Liver (tissue), 9 donors: Measurements from ENCODE around the gene RPS6KC1. TPM values are rescaled to one million over a fixed set of nuclear protein-coding genes. Genes with fewer than 3 reads are reported as not detected.
"Not testable (repeated sequence)": the region's sequence is repeated elsewhere in the genome, so short reads cannot be mapped to it uniquely, and the experiment has no call there.

Source experiments
- DNase-seq: peaks from one replicate; pipeline ENCODE4 v3.0.0-alpha.2; 2017; ENCODE audit warnings: low spot score
- H3K27ac ChIP-seq, 2 donors: one replicate each; pipeline ENCODE4 v1.7.0; 2013; ENCODE audit warnings: inconsistent platforms in 2 of 2, low read length in 2 of 2, control low read depth in 1 of 2, low read depth in 1 of 2, mild to moderate bottlenecking in 1 of 2
- H3K27me3 ChIP-seq, 4 donors: one replicate each; pipeline versions ENCODE4 v1.6.1 to v1.7.0; 2013; ENCODE audit warnings: low read length in 3 of 4, inconsistent platforms in 1 of 4, mild to moderate bottlenecking in 1 of 4, moderate library complexity in 1 of 4; ENCODE audit not compliant: control insufficient read depth in 4 of 4, insufficient read depth in 4 of 4
- H3K36me3 ChIP-seq, 4 donors: one replicate each; pipeline versions ENCODE4 v1.6.1 to v1.7.0; 2013; ENCODE audit warnings: low read length in 3 of 4, mild to moderate bottlenecking in 3 of 4, low read depth in 1 of 4, moderate library complexity in 1 of 4; ENCODE audit not compliant: control insufficient read depth in 4 of 4, insufficient read depth in 3 of 4
- H3K4me1 ChIP-seq, 4 donors: one replicate each; pipeline versions ENCODE4 v1.6.1 to v1.7.0; 2013; ENCODE audit warnings: low read length in 3 of 4, mild to moderate bottlenecking in 3 of 4, moderate library complexity in 1 of 4; ENCODE audit not compliant: control insufficient read depth in 4 of 4, insufficient read depth in 4 of 4
- H3K4me3 ChIP-seq, 3 donors: one replicate each; pipeline versions ENCODE4 v1.6.1 to v1.7.0; 2013; ENCODE audit warnings: low read length in 3 of 3, control low read depth in 1 of 3, low read depth in 1 of 3, mild to moderate bottlenecking in 1 of 3
- H3K9ac ChIP-seq, 2 donors: one replicate each; pipeline ENCODE4 v1.7.0; 2013; ENCODE audit warnings: low read length in 2 of 2, mild to moderate bottlenecking in 2 of 2, moderate library complexity in 2 of 2, control low read depth in 1 of 2, low read depth in 1 of 2
- H3K9me3 ChIP-seq, 4 donors: one replicate each; pipeline versions ENCODE4 v1.6.1 to v1.7.0; 2013; ENCODE audit warnings: low read length in 3 of 4; ENCODE audit not compliant: control insufficient read depth in 4 of 4
- EGR1 ChIP-seq, 2 donors: IDR thresholded peaks; 2 replicates each; pipeline ENCODE4 v1.6.1; 2016 to 2018; ENCODE audit warnings: antibody characterized with exemption in 2 of 2, low read depth in 2 of 2
- FOXA1 ChIP-seq: IDR thresholded peaks from 2 replicates; pipeline ENCODE4 v1.6.1; 2016; ENCODE audit warnings: antibody characterized with exemption
- GABPA ChIP-seq, 2 donors: IDR thresholded peaks in 1 of 2; conservative IDR thresholded peaks in 1 of 2; 2 replicates each; pipeline ENCODE4 v1.6.1; 2016; ENCODE audit warnings: antibody characterized with exemption in 2 of 2, mild to moderate bottlenecking in 1 of 2, moderate library complexity in 1 of 2
- HNF4A ChIP-seq, 2 donors: conservative IDR thresholded peaks; 2 replicates each; pipeline ENCODE4 v1.6.1; 2016; ENCODE audit warnings: antibody characterized with exemption in 2 of 2, mild to moderate bottlenecking in 2 of 2
- HNF4G ChIP-seq: IDR thresholded peaks from 2 replicates; pipeline ENCODE4 v1.6.1; 2016; ENCODE audit warnings: antibody characterized with exemption
- NR2F2 ChIP-seq: IDR thresholded peaks from 2 replicates; pipeline ENCODE4 v1.6.1; 2016; ENCODE audit warnings: antibody characterized with exemption
- RAD21 ChIP-seq, 2 donors: IDR thresholded peaks; 2 replicates each; pipeline ENCODE4 v1.6.1; 2016; ENCODE audit warnings: antibody characterized with exemption in 2 of 2, mild to moderate bottlenecking in 2 of 2
- RXRA ChIP-seq, 2 donors: IDR thresholded peaks; 2 replicates each; pipeline ENCODE4 v1.6.1; 2017 to 2018; ENCODE audit warnings: antibody characterized with exemption in 2 of 2, mild to moderate bottlenecking in 1 of 2
- SP1 ChIP-seq: IDR thresholded peaks from 2 replicates; pipeline ENCODE4 v1.6.1; 2018; ENCODE audit warnings: antibody characterized with exemption, mild to moderate bottlenecking
- YY1 ChIP-seq: IDR thresholded peaks from 2 replicates; pipeline ENCODE4 v1.6.1; 2016; ENCODE audit warnings: antibody characterized with exemption, mild to moderate bottlenecking
- WGBS: extraction: QIAGEN DNeasy Blood & Tissue Kit; methylation state at CpG from one replicate; pipeline ENCODE4 v1.1.7; 2013; 5-methylcytosine and 5-hydroxymethylcytosine counted together
- polyA plus RNA-seq, 2 donors: library from polyadenylated mRNA; stranded (reverse) in 1 of 2; unstranded in 1 of 2; fragments of 200-250 nt in 1 of 2; fragments of >200 nt in 1 of 2; fragmentation: Nextera tagmentation in 1 of 2; extraction: Ambion mirVana in 1 of 2; gene quantifications; one replicate each; pipeline versions ENCODE4 v1.2.1 to v1.2.3, GENCODE V29; 2013 to 2015
- total RNA-seq, 2 donors: library from RNA; depleted of rRNA; stranded (reverse); fragments of >200 nt; gene quantifications; one replicate each; pipeline ENCODE4 v1.2.3, GENCODE V29; 2014
- TF ChIP-seq, protein P1 (sequence below): IDR thresholded peaks from 2 replicates; pipeline ENCODE4 v1.6.1; 2016; ENCODE audit warnings: antibody characterized with exemption
- TF ChIP-seq, protein P2 (sequence below): IDR thresholded peaks from 2 replicates; pipeline ENCODE4 v1.6.1; 2016; ENCODE audit warnings: antibody characterized with exemption
- donor health status: healthy.
- donor health status: healthy.
- donor health status: healthy.
- donor health status: healthy.
- donor health status: healthy.

Gene RPS6KC1
- total and polyA plus RNA-seq, 4 donors, result 3.5 to 15.6 (median 9.8) TPM

DNA sequence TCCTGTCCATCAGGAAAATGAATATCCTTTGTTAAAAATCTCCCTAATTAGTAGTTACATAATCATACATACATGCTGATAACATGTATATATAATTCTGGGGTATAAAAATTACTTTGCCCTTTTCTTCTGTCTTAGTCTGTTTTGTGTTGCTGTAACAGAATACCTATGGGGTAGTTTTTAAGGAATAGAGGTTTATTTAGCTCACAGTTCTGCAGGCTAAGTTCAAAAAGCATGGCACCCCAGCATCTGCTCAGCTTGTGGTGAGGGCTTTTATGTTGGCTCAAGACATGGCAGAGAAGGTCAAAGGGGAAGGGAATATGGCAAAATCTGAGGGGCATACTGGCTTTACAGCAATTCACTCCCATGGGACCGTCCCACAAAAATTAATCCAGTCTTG lies 16.3 kb upstream of the RPS6KC1 start:
- Histone ChIP-seq H3K4me1 (no peaks in the 10 kb centered on the region), H3K9ac (no peak overlapping the region), H3K27me3 (no peaks in the 10 kb centered on the region), H3K27ac (no peak overlapping the region), H3K36me3 (no peaks in the 10 kb centered on the region), H3K4me3 (no peak overlapping the region), H3K9me3 (peaks cover 0 to 4% (median 0%) of the 10 kb centered on the region in 4 donors)
- no peak for DNase-seq
- WGBS, result 95% methylated on average over 1 of the region's 1 CpG
- TF ChIP-seq HNF4G, result no peak

DNA sequence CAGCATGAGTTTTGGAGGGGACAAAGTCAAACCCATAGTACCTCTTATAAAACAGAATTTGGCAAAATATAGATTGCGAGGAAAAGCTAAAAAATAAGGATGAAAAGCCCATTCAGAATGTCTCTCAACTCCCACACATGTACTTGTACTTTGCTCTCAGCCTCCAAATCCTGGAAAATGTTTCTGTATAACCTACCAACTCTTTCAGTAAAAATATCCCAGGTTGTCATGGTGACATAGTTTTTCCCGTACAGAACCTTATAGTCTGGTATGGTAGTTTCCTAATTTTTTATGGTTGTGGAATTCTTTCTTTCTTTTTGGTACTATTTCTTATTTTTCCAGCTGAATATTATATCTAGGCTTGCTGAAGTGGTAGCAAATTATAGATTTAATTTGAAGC lies 15.5 kb upstream of the RPS6KC1 start:
- no peaks in the 10 kb centered on the region for H3K36me3 ChIP-seq
- H3K9ac ChIP-seq, result no peak overlapping the region
- no peak for DNase-seq
- no peak overlapping the region for H3K4me3 ChIP-seq
- no peaks in the 10 kb centered on the region for H3K4me1 ChIP-seq
- WGBS, result 80% methylated on average over 2 of the region's 2 CpGs
- H3K27ac ChIP-seq, result no peak overlapping the region
- TF ChIP-seq FOXA1 (no peak), SP1 (no peak), RAD21 (IDR thresholded peaks at IDR 0.05) (no peak), EGR1 (IDR thresholded peaks at IDR 0.05; ENCODE audit: low read depth in 2 of 2) (no peak), HNF4A (conservative IDR thresholded peaks at IDR 0.05) (no peak), NR2F2 (no peak), YY1 (no peak), RXRA (IDR thresholded peaks at IDR 0.05) (no peak), HNF4G (no peak)
- TF ChIP-seq, protein P1, sequence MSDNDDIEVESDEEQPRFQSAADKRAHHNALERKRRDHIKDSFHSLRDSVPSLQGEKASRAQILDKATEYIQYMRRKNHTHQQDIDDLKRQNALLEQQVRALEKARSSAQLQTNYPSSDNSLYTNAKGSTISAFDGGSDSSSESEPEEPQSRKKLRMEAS, result no peak
- TF ChIP-seq, protein P2, sequence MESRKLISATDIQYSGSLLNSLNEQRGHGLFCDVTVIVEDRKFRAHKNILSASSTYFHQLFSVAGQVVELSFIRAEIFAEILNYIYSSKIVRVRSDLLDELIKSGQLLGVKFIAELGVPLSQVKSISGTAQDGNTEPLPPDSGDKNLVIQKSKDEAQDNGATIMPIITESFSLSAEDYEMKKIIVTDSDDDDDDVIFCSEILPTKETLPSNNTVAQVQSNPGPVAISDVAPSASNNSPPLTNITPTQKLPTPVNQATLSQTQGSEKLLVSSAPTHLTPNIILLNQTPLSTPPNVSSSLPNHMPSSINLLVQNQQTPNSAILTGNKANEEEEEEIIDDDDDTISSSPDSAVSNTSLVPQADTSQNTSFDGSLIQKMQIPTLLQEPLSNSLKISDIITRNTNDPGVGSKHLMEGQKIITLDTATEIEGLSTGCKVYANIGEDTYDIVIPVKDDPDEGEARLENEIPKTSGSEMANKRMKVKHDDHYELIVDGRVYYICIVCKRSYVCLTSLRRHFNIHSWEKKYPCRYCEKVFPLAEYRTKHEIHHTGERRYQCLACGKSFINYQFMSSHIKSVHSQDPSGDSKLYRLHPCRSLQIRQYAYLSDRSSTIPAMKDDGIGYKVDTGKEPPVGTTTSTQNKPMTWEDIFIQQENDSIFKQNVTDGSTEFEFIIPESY, result no peak
- H3K27me3 ChIP-seq, result no peaks in the 10 kb centered on the region
- H3K9me3 ChIP-seq, result peaks cover 0 to 4% (median 0%) of the 10 kb centered on the region in 4 donors

DNA sequence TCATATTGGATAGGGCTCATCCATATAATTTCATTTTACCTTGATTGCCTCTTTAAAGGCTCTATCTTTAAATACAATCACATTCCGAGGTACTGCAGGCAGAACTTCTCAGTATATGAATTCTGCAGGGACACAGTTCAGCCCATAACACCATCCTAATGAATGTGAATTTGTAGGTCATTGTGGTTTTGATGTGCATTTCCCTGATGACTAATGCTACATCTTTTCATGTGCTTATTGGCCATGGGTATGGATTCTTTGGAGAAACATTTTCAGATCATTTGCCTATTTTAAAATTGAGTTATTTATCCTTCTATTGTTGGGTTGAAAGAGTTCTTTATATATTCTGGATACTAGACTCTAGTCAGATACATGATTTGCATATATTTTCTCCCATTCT lies 9.6 kb upstream of the RPS6KC1 start:
- no peak overlapping the region for H3K9ac ChIP-seq
- H3K36me3 ChIP-seq, result no peaks in the 10 kb centered on the region
- no peaks in the 10 kb centered on the region for H3K9me3 ChIP-seq
- no peaks in the 10 kb centered on the region for H3K27me3 ChIP-seq
- no peak overlapping the region for H3K4me3 ChIP-seq
- DNase-seq, result no peak
- no peaks in the 10 kb centered on the region for H3K4me1 ChIP-seq
- TF ChIP-seq SP1, result no peak
- no peak for TF ChIP-seq GABPA (IDR thresholded peaks at IDR 0.05 in 1 of 2, conservative IDR thresholded peaks at IDR 0.05 in 1 of 2)
- no peak for TF ChIP-seq NR2F2
- TF ChIP-seq HNF4A (conservative IDR thresholded peaks at IDR 0.05), result no peak
- no peak for TF ChIP-seq YY1
- TF ChIP-seq EGR1 (IDR thresholded peaks at IDR 0.05; ENCODE audit: low read depth in 2 of 2), result no peak
- no peak for TF ChIP-seq RAD21 (IDR thresholded peaks at IDR 0.05)
- H3K27ac ChIP-seq, result no peak overlapping the region
- 79% methylated on average over 1 of the region's 1 CpG for WGBS

DNA sequence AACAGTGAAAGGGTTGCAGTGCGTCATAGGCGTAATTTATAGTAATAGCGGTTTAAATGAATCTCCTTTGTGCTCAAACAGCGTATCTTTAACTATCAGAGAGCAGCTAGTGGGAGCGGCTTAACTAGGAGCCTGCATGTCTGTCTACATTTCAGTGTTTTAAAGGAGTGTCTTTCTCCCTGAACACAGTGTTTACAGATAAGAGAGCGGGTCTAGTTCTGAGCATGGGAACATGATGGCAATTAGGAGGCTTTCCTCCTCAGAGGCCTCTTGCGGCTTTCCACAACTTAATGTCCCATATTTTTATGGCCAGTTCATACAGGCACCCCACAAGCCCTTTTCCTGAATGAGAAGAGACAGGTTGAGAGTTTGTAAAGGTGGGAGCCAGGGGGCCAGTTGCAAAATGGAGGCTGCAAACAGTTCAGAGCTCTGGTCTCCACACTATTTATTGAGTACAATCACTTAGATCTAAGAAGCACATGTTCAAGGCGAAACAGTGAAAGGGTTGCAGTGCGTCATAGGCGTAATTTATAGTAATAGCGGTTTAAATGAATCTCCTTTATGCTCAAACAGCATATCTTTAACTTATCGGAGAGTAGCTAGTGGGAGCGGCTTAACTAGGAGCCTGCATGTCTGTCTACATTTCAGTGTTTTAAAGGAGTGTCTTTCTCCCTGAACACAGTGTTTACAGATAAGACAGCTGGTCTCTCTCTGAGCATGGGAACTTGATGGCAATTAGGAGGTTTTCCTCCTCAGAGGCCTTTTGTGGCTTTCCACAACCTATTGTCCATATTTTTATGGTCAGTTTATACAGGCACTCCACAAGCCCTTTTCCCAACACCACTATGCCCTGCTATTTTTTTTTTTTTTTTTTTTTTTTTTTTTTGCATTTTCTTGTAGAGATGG lies 5.5 kb upstream of the RPS6KC1 start:
- H3K9ac ChIP-seq, H3K9me3 ChIP-seq, DNase-seq, H3K36me3 ChIP-seq, H3K4me1 ChIP-seq, H3K27me3 ChIP-seq, H3K27ac ChIP-seq, H3K4me3 ChIP-seq: not testable (repeated sequence)
- WGBS, result 89% methylated on average over 13 of the region's 13 CpGs
